ENCODE results near the gene OR52E4. TPM values are rescaled to one million over a fixed set of nuclear protein-coding genes. Genes with fewer than 3 reads are reported as not detected.

The OR52E4 gene
- total and polyA plus RNA-seq, 8 donors, result not detected

DNA sequence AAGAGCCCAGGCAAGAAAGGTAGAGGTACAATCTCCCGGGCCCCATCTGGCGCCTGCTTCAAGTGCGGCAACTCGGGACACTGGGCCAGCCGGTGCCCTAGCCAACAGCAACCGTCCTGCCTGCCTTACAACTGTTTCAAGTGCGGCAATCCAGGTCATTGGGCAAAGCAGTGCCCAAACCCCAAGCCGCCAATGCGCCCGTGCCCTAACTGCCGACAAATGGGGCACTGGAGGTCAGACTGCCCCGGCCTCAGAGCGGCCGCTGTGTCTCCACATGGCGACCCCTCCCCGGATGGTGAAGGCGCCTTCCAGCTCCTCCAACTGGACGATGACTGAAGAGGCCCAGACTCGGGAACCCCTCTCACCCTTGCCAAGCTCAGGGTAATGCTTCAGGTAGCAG is 50.2 kb downstream of the OR52E4 start:
- Histone ChIP-seq H3K27ac (no peak overlapping the region), H3K9me3 (no peaks in the 10 kb centered on the region), H3K4me3 (no peak overlapping the region), H3K4me1 (no peaks in the 10 kb centered on the region), H3K36me3 (no peaks in the 10 kb centered on the region), H3K27me3 (no peaks in the 10 kb centered on the region)
- intact Hi-C loops (cut with DNase I), result no loop called here
- DNase-seq (no peak), FAIRE-seq (no peak), ATAC-seq (no peak)
- WGBS, 2 donors, result 79 to 89% methylated on average over 19 of the region's 19 CpGs
- TF ChIP-seq, protein P1, sequence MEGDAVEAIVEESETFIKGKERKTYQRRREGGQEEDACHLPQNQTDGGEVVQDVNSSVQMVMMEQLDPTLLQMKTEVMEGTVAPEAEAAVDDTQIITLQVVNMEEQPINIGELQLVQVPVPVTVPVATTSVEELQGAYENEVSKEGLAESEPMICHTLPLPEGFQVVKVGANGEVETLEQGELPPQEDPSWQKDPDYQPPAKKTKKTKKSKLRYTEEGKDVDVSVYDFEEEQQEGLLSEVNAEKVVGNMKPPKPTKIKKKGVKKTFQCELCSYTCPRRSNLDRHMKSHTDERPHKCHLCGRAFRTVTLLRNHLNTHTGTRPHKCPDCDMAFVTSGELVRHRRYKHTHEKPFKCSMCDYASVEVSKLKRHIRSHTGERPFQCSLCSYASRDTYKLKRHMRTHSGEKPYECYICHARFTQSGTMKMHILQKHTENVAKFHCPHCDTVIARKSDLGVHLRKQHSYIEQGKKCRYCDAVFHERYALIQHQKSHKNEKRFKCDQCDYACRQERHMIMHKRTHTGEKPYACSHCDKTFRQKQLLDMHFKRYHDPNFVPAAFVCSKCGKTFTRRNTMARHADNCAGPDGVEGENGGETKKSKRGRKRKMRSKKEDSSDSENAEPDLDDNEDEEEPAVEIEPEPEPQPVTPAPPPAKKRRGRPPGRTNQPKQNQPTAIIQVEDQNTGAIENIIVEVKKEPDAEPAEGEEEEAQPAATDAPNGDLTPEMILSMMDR (IDR thresholded peaks at IDR 0.05), result no peak

DNA sequence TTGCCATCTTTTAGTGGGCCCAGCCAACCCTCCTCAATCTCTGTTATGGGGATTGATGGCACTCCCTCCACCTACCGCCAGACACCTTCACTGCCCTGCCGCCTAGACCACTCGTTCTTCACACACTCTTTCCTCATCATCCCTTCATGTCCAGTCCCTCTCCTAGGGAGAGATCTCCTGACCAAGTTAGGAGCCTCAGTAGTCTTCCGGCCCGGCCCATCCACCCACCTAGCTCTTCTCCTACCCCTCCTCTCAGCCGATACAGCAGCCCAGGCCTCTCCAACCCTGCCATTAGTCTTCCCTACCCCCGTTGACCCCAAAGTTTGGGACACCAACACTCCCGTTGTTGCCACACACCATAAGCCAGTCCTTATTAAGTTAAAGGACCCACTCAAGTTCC is 50.6 kb downstream of the OR52E4 start:
- Histone ChIP-seq H3K27ac (no peak overlapping the region), H3K4me3 (no peak overlapping the region), H3K9me3 (no peaks in the 10 kb centered on the region), H3K36me3 (no peaks in the 10 kb centered on the region), H3K27me3 (no peaks in the 10 kb centered on the region), H3K4me1 (no peaks in the 10 kb centered on the region)
- TF ChIP-seq, protein P1 (IDR thresholded peaks at IDR 0.05), result no peak
- 78 to 91% methylated on average over 8 of the region's 8 CpGs for WGBS, 2 donors
- ATAC-seq, result no peak
- no peak for DNase-seq
- intact Hi-C loops (cut with DNase I), result no loop called here
- FAIRE-seq, result no peak

DNA sequence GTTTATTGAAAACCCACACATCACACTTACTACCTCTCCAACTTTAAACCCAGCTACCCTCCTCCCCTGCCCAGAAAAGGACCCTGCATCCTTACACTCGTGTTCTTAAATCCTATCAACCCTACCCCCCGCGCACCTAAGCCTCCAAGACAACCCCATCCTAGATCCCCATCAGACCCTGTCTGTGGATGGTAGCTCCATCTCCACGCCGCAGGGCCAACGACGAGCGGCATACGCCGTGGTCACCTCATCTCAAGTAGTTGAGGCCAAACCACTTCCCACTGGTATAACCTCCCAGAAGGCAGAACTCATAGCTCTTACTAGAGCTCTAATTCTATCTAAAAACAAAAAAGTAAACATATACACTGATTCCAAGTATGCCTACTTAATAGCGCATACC is 52.2 kb downstream of the OR52E4 start:
- TF ChIP-seq, protein P1 (IDR thresholded peaks at IDR 0.05), result no peak
- no peak for FAIRE-seq

DNA sequence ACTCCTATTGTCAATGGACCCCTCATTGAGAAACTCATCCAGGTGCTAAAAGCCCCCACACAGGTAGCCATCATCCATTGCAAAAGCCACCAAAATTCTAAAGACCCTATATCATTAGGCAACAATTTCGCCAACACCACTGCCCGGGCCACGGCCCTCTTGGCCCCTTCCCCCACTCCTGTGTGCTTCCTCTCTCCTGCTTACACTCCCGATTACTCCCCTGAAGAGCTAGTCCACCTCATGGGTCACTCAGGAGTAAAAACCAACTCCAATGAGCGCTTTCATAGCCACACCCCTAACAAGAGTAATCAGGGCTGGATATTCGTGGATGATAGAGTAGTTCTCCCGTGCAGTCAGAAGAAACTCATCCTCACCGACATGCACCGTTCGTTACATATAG is 52.7 kb downstream of the OR52E4 start:
- ATAC-seq (no peak), FAIRE-seq (no peak), DNase-seq (no peak)
- Histone ChIP-seq H3K27ac (no peak overlapping the region), H3K9me3 (no peaks in the 10 kb centered on the region), H3K4me3 (no peak overlapping the region), H3K4me1 (no peaks in the 10 kb centered on the region), H3K36me3 (no peaks in the 10 kb centered on the region), H3K27me3 (no peaks in the 10 kb centered on the region)
- WGBS, 2 donors, result 83 to 84% methylated on average over 10 of the region's 10 CpGs
- intact Hi-C loops (cut with DNase I), result no loop called here
- TF ChIP-seq, protein P1 (IDR thresholded peaks at IDR 0.05), result no peak

More for the DNA sequence above, 52.2 kb downstream of the OR52E4 start:
- DNase-seq (no peak), ATAC-seq (no peak)
- Histone ChIP-seq H3K36me3 (no peaks in the 10 kb centered on the region), H3K27ac (no peak overlapping the region), H3K9me3 (no peaks in the 10 kb centered on the region), H3K4me3 (no peak overlapping the region), H3K27me3 (no peaks in the 10 kb centered on the region), H3K4me1 (no peaks in the 10 kb centered on the region)
- intact Hi-C loops (cut with DNase I), result no loop called here
- WGBS, 2 donors, result 87 to 90% methylated on average over 11 of the region's 11 CpGs

Other genes with a start within 250 kb of the OR52E4 start
- gene TRIM5, start 195.6 kb upstream of the OR52E4 start, total RNA-seq, result 10 to 100 TPM; 16.1 to 23.8 (median 18.8) TPM
- 1 to 10 TPM; 6.4 to 9.8 TPM for gene TRIM5, start 195.6 kb upstream of the OR52E4 start, polyA plus RNA-seq
- 10 to 100 TPM in 4 of 6 donors, 1 to 10 TPM in 2; 4.1 to 24.7 (median 11.6) TPM for gene TRIM22, start 190.8 kb upstream of the OR52E4 start, total RNA-seq
- 1 to 10 TPM; 9.1 to 9.5 TPM for gene TRIM22, start 190.8 kb upstream of the OR52E4 start, polyA plus RNA-seq
- gene OR56B1, start 144.2 kb upstream of the OR52E4 start, total RNA-seq, result not detected
- not detected for gene OR56B1, start 144.2 kb upstream of the OR52E4 start, polyA plus RNA-seq
- not detected for gene OR52N4, start 126.4 kb upstream of the OR52E4 start, total RNA-seq
- under 1 TPM in 1 of 2 donors, not detected in 1; 0.07 TPM for gene OR52N4, start 126.4 kb upstream of the OR52E4 start, polyA plus RNA-seq
- under 1 TPM in 1 of 6 donors, not detected in 5; 0.12 TPM for gene OR52N5, start 97.3 kb upstream of the OR52E4 start, total RNA-seq
- gene OR52N5, start 97.3 kb upstream of the OR52E4 start, polyA plus RNA-seq, result not detected
- under 1 TPM in 1 of 6 donors, not detected in 5; 0.09 TPM for gene OR52N1, start 89.4 kb upstream of the OR52E4 start, total RNA-seq
- gene OR52N1, start 89.4 kb upstream of the OR52E4 start, polyA plus RNA-seq, result not detected
- gene OR52N2, start 71.7 kb upstream of the OR52E4 start, total RNA-seq, result under 1 TPM in 2 of 6 donors, not detected in 4; 0.19 to 0.31 TPM
- not detected for gene OR52N2, start 71.7 kb upstream of the OR52E4 start, polyA plus RNA-seq
- not detected for gene OR52E6, start 38.7 kb upstream of the OR52E4 start, total RNA-seq
- gene OR52E6, start 38.7 kb upstream of the OR52E4 start, polyA plus RNA-seq, result not detected
- not detected for gene OR52E8, start 22.9 kb upstream of the OR52E4 start, total RNA-seq
- not detected for gene OR52E8, start 22.9 kb upstream of the OR52E4 start, polyA plus RNA-seq
- gene OR52E5, start 12.6 kb downstream of the OR52E4 start, total RNA-seq, result not detected
- not detected for gene OR52E5, start 12.6 kb downstream of the OR52E4 start, polyA plus RNA-seq
- gene OR56A3, start 61.6 kb downstream of the OR52E4 start, total RNA-seq, result not detected
- gene OR56A3, start 61.6 kb downstream of the OR52E4 start, polyA plus RNA-seq, result not detected
- gene OR56A5, start 87.9 kb downstream of the OR52E4 start, total RNA-seq, result not detected
- not detected for gene OR56A5, start 87.9 kb downstream of the OR52E4 start, polyA plus RNA-seq
- gene OR52L1, start 106.4 kb downstream of the OR52E4 start, total RNA-seq, result not detected
- not detected for gene OR52L1, start 106.4 kb downstream of the OR52E4 start, polyA plus RNA-seq
- under 1 TPM in 1 of 6 donors, not detected in 5; 0.06 TPM for gene OR56A4, start 126.3 kb downstream of the OR52E4 start, total RNA-seq
- gene OR56A4, start 126.3 kb downstream of the OR52E4 start, polyA plus RNA-seq, result not detected
- gene OR56A1, start 150.1 kb downstream of the OR52E4 start, total RNA-seq, result not detected
- gene OR56A1, start 150.1 kb downstream of the OR52E4 start, polyA plus RNA-seq, result not detected
- not detected for gene OR56B4, start 227.1 kb downstream of the OR52E4 start, total RNA-seq
- not detected for gene OR56B4, start 227.1 kb downstream of the OR52E4 start, polyA plus RNA-seq

Data from pancreas (tissue), 10 donors.